Hematopoietic multipotent progenitor cell treated with erythropoietin and hydrocortisone succinate and interleukin-3 and kit ligand, for 17 days (in vitro differentiated cells): Measurements from ENCODE around the gene ERP27.

Experiments
- DNase-seq: peaks from one replicate; pipeline ENCODE4 v3.0.0-alpha.2; 2015; ENCODE audit warnings: low spot score

The ERP27 gene

DNA sequence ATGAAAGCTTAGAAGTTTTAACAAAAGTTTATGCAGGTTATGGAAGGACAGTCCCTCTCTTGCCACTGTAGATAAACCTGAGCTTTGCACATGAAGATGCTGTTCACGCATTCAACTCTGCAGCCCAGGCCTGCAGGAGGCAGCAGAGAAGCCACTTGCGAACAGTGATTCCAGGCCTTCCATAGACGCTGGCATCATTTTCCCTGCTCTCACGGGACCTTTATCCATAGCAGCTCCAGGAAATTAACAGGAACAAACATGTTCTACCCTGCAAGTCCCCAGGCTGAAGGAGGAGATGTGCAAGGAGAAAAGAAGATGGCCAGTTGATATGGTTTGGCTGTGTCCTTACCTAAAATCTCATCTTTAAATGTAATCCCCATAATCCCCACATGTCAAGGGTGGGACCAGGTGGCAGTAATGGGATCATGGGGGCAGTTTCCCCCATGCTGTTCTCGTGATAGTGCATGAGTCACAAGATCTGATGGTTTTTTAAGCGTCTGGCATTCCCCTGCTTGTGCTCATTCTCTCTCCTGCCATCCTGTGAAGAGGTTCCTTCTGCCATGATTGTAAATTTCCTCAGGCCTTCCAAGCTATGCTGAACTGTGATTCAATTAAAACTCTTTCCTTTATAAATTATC, 2.0 kb downstream of the ERP27 start:
- DNase-seq: peak; percentile 26

DNA sequence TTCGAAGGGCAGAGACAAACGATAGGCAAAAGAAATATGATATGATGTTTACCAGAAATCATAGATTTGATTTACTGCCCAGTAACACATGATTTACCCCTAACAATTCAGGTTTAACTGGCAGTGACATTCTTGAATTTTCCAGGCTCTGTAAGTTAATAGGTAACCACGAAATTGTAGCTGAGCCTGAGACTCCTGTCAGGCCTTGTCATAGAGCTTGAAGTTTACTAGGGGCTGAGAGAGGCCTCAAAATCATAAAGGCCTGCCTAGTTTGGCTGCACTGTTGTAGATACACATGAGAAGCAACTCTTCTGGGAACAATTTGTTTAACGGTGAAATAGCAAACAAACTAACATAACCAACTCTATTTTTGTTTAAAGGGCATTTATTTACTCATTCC, 3.3 kb downstream of the ERP27 start:
- DNase-seq: no peak

DNA sequence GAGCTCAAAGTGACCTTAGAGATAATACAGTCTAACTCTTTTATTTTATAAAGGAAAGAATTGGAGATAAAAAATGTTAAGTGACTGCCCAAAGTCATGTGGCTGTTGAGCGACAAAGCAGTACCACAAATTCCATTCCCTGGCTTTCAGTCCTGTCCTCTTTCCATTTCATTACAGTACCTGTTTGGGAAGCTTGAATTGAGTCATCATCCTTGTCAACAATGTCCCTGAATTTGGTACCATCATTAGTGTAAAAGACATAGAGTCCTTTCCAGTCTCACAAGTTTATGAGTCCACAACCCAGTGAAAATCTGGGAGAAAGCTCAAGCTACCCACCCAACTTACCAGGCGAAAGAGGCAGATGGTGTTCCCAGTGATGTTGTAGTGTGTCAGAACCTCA, 3.8 kb downstream of the ERP27 start:
- DNase-seq: no peak

DNA sequence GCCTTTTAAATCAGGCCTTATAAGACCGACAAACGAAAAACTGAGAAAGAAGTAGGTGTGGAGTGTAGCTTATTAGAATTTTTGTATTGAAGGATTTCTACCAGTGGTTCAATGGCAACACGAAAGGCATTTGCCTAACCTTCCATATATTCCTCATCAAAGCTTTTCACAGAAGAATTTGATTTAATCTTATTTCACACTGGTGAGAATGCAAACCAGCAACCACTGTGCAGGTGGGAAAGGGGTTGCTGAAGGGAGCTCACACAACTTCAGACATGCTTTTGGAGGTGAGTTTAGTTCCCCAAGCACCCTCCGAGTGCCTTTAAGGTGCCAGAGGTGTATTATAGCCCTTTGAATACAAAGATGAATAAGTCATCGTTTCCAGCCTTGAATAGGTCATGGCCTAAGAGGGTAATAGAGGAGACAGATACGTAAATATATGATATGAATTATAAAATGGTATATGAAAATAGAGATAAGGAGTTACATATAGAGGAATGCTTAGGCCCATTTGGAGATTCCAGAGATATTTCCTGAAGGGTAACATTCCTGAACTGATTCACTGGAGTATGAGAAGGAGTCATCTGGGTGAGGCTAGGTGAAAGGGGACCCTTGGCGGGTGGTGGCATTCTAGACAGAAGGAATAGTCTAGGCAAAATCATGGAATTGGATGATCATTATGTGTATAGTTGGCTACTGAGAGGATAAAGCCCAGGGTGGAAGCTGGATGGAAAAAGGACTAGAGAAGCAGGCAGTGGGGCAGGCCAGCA, 6.4 kb downstream of the ERP27 start:
- no peak for DNase-seq

DNA sequence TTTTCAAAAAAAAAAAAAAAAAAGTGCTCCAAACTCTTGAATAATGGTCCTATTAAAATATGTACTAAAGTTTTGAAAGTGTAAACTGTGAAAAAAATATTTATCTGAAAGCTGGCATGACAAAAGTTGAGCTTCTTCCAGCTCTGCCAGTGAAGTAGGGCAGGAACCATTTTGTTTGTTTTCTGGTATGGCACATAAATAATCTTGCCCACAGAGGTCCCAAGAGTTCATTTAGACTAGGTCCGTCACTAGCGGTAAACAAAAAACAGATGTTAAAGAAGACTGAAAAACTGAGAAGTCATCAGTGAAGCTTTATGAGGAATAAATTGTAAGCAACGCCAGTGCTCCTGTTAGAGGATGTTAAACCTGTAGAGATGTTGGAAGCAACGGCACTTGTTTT, 7.0 kb downstream of the ERP27 start:
- DNase-seq: no peak

DNA sequence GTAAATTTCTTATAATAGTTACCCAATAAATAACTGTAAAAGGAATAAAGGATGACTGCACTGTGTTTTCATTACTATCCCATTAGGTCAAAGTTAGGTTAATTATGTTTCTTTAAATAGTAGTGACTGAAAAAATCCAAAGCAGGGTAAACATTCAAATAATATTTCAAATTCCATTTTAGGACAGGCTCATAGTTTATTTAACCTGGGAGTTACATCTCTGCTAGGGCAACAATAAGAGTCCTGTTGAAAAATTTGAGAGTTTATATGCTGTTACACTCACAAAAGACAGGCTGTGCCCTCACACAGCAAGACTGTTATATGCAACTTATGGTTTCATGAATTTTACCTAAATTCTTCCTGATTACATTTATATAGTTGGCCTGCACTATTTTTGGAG, 8.0 kb downstream of the ERP27 start:
- DNase-seq: no peak

DNA sequence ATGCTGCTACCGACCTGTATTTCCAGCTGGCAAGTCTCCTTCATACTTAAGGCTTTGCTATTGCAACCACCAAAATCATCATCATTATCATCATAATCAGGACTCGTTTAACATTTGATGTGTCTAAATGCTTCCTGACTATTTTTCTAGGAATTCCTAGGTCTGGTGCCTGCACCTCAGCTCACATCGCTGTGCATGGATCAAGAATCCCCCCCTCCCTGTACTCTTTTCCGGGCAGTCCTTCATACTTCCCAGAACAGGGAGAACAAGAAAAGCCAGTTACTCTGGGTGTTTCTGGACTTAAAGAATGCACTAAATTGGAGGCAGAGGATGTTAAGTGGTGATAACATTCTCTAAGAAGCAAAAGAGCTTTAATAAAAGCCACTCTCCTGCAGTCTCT, 9.4 kb downstream of the ERP27 start:
- no peak for DNase-seq

DNA sequence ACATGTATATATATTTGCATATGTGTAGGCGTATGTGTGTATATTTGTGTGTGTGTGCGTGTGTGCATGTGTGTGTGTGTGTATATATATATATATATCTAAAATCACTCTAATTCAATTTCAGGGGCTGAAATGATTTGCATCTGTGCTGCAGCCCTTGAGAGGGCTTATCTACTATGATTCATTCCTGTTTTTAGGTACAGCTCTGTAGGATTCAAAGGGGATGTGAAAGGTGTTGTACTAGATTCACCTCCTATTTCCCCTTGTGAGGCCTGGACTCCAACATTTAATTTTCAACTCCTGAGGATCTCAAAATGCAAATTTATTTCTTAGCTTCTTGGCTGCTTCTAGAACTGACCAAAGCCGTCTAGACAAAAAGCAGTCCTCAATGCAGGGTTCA, 11.1 kb downstream of the ERP27 start:
- DNase-seq: no peak

DNA sequence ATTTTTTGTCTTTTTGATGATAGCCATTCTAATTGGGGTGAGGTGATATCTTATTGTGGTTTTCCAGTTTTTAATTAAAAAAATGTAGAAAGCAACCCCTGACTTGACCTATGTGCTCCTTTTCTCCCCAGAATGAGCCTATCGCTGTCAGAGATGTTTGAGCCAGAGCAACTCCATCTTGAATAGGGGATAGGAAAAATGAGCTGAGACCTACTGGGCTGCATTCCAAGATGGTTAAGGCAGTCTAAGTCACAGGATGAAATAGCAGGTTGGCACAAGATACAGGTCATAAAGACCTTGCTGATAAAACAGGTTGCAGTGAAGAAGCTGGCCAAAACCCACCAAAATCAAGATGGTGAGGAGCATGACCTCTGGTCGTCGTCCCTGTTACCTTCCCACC, 13.8 kb downstream of the ERP27 start:
- DNase-seq: no peak

DNA sequence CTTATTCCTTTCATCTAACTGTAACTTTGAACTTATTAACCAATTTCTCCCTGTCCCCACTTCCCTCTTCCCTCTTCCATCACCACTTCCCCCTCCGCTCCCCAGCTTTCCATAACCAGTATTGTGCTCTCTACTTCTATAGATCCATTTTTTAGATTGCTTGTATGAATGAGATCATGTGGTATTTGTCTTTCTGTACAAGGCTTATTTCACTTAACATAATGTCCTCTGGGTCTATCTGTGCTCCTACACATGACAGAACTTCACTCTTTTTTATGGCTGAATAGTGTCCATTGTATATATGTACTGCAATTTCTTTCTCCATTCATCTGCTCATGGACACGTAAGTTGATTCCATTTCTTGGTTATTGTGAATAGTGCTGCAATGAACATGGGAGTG, 14.4 kb downstream of the ERP27 start:
- no peak for DNase-seq

DNA sequence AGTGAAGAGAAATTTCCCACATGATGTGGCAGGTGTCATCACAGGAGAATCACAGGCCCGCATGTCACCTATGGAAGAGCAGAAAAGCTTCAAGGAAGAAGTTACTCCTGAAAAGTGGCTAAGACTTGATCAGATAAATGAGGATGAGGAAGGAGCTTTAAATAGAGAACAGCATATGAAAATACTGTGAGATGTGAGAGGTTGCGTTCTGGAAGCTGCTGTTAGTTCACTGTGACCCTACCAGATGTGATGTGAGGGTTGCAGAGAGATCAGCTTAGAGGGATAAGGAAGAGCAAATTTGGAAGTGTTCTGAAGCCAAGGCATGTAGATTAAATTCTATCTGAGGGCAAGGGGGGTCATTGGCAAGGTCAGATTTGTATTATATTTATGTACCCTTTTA, 17.1 kb downstream of the ERP27 start:
- DNase-seq: no peak

DNA sequence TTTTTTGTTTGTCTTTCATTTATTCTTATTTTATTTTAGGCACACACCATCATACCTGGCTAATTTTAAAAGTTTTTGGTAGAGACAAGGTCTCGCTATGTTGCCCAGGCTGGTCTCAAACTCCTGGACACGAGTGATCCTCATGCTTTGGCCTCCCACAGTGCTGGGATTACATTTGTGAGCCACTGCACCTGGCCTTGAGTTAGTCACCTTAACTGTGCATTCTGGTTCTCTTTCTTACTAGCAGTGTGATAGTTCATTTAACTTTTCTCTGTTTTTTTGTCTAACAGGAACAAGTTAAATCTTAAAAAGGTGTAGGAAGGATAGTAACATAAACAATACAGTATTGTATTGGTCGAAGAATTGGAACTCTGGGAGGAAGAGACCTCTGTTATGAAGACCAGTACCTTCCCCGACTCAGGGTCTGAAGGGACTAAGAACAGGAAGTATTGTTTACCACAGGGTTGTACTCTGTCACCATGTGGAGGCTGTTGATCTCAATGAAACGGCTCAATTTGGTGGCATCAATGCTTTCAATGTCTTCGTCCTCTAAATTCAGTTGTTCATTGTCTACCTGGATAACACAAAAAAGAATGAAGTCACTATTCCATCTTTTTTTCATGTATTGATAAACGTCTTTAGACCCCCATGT, 17.7 kb downstream of the ERP27 start:
- DNase-seq: no peak

DNA sequence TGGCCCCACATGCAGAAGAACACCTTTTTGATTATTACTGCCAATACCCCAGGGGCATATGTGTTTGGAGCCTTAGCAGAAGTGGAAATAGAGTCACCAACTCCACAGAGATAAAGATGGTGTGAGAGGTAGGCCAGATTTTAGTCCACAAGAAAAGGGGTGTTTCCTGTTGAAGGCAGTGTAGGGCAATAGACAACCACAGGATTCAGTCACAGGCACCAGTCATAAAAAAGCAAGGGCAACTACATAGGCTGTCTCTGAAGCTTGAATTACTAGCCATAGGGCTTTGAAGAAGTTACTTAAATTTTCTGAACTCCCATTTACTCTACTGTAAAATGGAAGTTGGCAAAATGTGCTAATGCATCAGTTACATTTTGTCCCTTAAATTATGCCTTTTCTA, 18.9 kb downstream of the ERP27 start:
- no peak for DNase-seq

DNA sequence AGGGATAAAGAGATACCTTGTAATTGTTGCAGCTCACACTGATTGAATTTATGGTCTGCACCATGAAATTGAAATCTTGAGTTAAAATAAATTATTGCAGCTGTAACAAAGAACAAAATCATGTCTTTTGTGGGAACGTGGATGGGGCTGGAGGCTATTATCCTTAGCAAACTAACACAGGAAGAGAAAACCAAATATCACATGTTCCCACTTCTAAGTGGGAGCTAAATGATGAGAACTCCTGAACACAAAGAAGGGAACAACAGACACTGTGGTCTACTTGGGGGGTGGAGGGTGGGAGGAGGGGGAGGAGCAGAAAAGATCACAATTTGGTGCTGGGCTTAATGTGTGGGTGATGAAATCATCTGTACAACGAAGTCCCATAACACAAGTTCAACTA, 22.6 kb downstream of the ERP27 start:
- DNase-seq: no peak

DNA sequence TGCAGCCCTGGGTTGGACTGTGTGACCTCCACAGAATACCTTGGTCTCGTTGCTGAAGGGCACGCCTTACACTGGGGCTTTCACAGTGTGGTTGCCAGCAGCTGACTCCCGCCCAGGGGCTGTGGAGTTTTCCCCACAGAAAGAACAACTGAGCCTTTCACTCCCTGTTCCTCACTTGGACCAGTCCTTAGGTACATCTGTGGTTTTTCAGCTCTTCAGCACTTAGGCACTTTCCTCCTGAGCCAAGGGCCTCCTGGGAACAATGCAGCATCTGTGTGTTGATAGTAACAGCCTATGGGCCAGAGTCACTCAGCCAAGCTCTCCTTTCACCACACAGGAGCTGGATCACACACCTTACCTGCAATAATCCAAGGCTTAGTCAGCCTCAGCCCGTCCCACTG, 25.0 kb downstream of the ERP27 start:
- no peak for DNase-seq

DNA sequence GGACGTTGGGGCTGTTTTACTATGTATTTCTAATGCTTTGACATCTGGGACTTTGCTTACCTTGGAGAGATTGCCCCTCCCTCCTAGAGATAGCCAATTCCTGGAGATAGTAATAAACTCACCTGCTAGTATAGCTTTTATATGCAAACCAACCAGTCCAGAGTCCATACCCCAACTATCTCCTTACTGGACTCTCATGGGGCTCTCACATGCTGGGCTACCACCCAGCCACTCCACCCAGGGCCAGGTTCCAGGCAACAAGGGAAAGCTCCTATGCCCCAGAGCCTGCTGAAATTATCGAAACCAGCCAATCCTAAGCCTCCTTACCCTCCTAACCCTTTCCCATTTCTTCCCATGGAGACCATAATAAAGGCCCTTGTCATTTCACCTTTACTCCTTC, 27.2 kb downstream of the ERP27 start:
- no peak for DNase-seq

DNA sequence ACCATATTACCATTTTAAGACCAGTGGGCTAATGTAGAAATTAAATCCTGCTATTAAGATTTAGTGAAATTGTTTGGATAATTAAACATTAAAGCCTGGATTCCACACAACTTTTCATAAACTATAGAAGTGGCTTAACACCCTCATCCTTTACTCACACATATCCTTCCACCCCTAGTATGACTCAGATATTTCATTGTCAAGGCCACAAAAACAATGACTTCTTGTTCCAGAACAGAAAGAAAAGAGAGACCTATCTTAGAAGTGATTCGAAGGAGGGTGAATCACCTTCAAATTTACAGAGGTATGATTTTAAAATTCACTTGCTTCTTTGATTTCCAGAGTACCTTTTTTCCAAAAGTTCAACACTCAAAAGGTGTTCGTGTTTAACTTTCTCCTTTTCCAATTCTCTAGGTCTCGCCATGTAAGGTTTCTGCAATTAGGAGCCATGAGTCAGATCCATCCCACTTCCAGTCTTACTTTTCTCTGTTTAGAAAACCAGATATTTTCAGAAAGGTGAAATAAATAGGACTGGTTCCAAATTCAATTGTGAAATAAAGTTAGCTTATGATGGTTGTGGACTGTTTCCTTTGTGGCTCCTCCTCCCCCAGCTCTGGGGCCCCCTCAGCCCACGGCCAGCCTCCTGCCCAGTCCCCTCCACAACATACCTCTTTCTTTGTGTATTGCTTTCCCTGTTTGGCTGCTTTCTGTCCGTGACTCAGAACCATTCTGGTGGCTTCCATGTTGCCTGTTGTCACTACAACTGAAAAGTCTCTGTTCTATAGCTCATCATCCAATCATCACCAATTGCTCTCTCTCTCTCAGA, 28.0 kb downstream of the ERP27 start:
- no peak for DNase-seq

DNA sequence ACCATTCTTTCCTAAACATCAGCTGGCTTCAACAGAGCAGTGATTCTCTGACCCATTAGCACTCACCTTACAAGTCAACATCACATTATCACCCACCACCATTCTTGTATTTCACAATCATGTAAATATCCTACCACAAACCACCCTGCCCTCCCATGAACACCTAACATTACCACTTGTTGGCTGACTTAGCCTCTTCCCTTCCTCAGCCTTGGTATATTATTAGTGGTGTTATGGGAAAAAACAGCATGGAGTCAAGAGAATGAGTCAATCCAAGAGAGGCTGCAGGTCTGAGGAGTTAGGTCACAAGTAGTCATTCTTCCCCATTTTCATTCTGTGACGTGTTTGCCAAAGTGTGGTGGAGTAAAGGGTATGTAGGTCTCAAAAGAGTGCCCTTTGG, 30.4 kb downstream of the ERP27 start:
- DNase-seq: no peak

DNA sequence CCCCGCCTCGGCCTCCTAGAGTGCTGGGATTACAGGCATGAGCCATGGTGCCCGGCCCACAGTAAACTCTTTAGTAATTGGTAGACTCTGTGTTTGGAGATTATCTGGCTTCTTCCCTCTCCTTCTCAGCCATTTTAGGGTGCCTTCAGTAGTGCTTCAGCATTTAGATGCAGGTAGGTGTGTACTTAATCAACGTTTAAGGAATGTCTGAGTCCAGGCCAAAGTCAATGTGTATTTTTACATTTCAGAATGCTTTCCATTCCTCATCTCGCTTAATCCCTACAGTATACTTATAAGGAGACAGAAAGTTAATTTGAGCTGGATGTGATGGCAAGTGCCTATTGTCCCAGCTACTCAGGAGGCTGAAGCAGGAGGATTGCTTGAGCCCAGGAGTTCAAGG, 32.2 kb downstream of the ERP27 start:
- DNase-seq: no peak

DNA sequence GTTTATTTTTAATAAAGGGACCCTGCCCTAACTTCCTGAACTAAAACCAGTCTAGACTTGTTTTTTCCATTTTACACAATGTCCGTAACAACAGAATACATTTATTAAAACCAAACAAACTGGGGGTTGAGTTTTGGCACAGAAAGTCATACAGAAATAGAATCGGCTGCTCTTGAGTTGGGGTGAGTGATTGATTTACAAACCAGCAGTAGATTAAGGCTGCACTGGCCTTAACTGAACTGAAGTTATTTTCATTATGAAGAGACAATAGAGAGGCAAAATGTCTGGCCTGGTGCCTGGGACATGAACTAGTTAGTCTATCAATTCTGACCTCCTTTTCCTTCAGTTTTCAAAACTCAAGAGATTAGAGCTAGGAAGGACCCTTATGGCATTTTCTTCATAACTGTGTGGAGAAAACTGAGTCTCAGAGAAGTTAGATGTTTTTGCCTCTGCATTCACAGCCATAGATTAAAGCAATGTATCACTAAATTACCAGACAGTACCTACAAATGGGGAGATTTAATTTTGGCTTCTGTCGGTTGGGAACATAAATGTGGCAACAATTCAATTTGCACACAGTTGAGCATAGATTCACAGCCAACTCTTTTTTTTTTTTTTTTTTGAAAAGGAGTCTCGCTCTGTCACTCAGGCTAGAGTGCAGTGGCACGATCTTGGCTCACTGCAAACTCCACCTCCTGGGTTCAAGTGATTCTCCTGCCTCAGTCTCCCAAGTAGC, 32.9 kb downstream of the ERP27 start:
- DNase-seq: no peak

DNA sequence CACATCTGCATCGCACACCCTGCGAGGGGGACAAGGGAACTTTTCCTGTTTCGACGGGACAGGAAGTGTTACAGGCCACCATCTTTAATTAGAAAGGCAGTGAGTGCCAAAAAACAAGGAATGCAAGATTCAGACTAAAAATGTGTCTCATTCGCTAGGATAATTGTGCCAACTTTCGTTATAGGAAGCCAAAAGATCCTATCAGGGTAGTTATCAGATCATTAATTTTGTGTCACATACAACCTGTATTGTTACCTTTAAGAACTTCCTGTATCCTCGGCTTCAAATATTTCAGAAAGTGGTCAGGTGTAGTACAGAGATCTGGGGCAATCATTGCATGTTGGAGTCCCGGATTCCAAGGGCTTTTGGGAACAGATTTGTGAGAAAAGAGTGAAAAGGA, 33.5 kb downstream of the ERP27 start:
- DNase-seq: no peak
